Erythroblast (primary cell): Measurements from ENCODE around the gene RNF14.

Source experiments
- GATA1 ChIP-seq: IDR thresholded peaks from 2 replicates; pipeline ENCODE4 v1.6.1; 2011; ENCODE audit warnings: low read depth, mild to moderate bottlenecking, control low read depth, low read length, moderate library complexity
- POLR2A ChIP-seq: IDR thresholded peaks from 2 replicates; pipeline ENCODE4 v1.6.1; 2011; ENCODE audit warnings: mild to moderate bottlenecking, low read length

DNA sequence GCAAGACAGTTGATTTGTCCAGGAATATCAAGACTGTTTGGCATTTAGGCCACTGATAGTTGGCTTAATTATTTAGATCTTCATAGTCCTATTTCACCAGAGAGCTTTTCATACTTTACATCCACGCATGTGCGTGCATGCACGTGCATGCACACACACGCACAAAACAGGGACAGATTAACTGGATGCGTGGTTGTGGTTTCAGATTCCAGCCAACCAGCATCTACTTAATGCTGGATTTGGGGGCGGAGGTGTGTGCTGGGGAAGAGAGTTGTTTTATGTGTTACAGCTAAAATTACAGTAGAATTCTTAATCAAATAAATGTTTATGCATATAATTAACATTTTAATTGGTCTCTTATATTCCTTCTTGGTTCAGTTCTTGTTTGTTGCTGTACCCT, 7.3 kb downstream of the RNF14 start:
- no peak for TF ChIP-seq POLR2A
- no peak for TF ChIP-seq GATA1
